ENCODE results near the gene FGR. TPM values are rescaled to one million over a fixed set of nuclear protein-coding genes. Genes with fewer than 3 reads are reported as not detected.

Gene FGR
- total and polyA plus RNA-seq, 5 experiments from 2014 or later, result 1.8 to 69.5 (median 2.3) TPM

DNA sequence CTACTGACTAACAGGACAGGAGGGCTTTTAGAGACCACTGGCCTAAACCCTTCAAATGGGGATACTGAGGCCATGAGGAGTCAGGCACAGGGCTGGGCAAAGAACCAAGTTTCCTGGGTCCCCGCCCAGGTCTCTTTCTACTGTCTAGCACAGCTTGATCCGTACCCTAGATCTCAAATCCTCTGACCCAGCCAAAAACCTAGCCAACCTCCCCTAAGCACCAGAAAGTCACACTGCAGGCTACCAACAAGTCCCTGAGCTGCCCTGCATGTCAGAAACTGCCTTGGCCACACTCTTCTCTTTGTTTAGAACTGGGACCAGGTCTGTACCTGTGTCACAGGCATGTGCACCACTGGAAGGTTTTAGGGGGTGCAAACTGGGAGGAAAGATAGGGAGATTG lies 64.6 kb downstream of the FGR start:
- POLR2A ChIA-PET, result interaction anchor here (1.0 to 2.2 kb wide), 3 partner anchors 13 to 93 kb away, joined by 3 to 6 read pairs (median 5); partner anchors contain the start of gene AHDC1
- peak overlapping the region in 2 of 10 donors; percentile 14 to 25 for H3K4me3 Mint-ChIP-seq
- H3K27me3 Mint-ChIP-seq, result no peaks in the 10 kb centered on the region
- peak overlapping the region in 6 of 10 donors; percentile 21 to 78 (median 38) for H3K27ac Mint-ChIP-seq
- ATAC-seq, result no peak
- DNase-seq, result no peak
- no peaks in the 10 kb centered on the region for H3K9me3 Mint-ChIP-seq
- H3K36me3 Mint-ChIP-seq, result no peaks in the 10 kb centered on the region
- H3K4me1 Mint-ChIP-seq, result peaks cover 34 to 71% (median 52%) of the 10 kb centered on the region in 4 donors

DNA sequence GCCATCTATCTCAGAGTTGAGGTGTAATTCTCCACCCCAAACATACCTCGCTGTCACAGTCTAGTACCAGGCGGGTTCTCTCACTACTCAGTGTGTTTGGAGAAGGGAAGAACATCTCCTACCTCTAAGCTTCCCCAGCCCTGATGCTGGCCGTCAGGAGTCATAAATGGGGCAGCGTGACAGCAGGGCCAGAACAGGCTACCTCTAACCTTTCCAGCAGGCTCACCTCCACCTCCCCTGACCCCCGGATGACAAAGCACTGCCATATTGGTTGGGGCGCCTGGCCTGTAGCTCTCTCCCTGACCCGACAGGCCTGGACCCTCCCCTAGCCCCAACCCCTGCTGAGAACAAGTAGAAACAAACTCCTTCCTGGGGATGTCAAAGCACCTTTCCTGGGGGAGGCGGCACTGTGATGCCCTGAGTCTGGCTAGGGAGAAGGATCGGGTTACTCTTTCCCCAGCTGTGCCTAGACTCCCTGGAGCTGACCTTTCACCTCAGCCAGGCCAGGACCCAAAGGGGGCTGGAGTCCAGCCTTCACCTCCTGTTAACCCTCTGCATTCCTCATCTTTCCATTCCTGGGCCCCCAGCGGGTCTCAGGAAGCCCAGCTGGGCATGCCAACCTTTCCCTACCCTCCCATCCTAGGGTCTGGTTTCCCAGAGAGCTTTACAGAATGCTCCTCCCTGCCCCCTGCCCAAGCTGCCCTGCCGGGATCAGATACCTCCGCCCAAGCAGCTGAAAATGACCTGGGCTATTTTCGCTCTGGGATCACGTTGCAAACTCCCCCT lies 65.3 kb downstream of the FGR start:
- DNase-seq (no peak), ATAC-seq (no peak)
- no peaks in the 10 kb centered on the region for H3K9me3 Mint-ChIP-seq
- no peaks in the 10 kb centered on the region for H3K27me3 Mint-ChIP-seq
- peak overlapping the region in 9 of 10 donors; percentile 34 to 95 (median 83) for H3K27ac Mint-ChIP-seq
- H3K4me3 Mint-ChIP-seq, result peak overlapping the region; percentile 72 to 89 (median 81)
- H3K36me3 Mint-ChIP-seq, result no peaks in the 10 kb centered on the region
- POLR2A ChIA-PET, result interaction anchor here (0.6 to 2.2 kb wide), 5 partner anchors 34 to 141 kb away, joined by 3 to 6 read pairs (median 5); partner anchors contain the start of gene AHDC1
- peaks cover 34 to 71% (median 53%) of the 10 kb centered on the region in 4 donors for H3K4me1 Mint-ChIP-seq

DNA sequence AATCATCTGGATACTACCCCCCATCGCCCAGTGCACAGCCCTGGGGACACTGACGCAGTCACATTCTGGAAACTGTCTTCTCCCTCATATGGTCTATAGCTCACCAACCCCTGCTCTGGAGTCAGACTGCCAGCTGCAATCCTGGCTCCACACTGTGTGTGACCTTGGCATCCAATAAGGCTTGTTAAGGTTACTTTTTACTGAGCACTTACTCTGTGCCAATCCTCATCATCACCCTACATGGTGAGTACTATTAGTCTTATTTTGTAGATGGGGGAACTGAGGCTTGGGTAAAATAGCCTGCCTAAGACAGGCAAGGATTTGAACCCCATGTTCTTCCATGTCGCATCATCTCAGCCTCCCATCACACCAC lies 65.9 kb downstream of the FGR start:
- peaks cover 31 to 66% (median 53%) of the 10 kb centered on the region in 4 donors for H3K4me1 Mint-ChIP-seq
- no peaks in the 10 kb centered on the region for H3K9me3 Mint-ChIP-seq
- H3K27ac Mint-ChIP-seq, result peak overlapping the region; percentile 34 to 95 (median 82)
- no peaks in the 10 kb centered on the region for H3K36me3 Mint-ChIP-seq
- DNase-seq (peak in 4 of 10 donors; percentile 12 to 28 (median 22)), ATAC-seq (peak; percentile 19 to 22)
- H3K4me3 Mint-ChIP-seq, result peak overlapping the region; percentile 72 to 89 (median 81)
- POLR2A ChIA-PET, result interaction anchor here (0.6 to 2.2 kb wide), 12 partner anchors 12 to 377 kb away, joined by 3 to 6 read pairs (median 4); partner anchors contain the start of gene AHDC1
- H3K27me3 Mint-ChIP-seq, result no peaks in the 10 kb centered on the region

DNA sequence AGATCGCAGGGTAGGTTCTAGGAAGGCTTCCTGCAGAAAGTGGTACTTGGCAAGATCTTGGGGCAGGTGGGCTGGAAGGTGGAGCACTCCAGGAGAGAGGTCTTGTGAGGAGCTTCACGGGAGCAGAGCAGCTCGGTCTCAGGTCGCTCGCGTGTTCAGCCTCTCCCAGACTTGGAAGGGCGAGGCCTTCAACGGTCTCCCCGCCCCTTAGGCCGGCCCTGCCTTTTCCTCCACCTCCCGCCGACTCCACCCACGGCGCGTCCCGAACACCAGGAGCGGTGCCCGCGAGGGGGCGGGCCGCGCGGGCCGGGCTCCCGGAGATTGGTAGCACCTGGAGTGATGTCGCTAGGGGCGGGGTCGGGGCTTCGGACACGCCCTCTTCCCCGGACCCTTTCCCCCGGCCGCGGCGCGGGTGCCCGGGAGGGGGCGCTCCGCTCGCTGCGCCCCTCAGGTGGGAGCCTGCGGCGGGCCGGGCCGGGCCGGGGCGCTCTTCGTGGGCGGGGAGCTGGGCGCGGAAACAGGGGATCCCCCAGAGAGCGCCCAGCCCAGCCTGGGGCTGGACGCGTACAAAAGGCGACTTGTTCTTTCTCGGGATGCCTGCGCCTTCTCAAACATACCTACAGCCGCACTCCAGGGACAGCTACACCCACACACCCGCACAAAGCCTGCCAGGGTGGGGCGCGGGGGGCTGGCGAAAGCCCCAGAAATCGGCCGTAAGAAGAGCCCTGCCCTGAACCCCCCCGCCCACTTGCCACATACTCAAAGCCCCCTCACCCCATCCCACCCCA lies 66.5 kb downstream of the FGR start:
- peak overlapping the region; percentile 60 to 95 (median 88) for H3K27ac Mint-ChIP-seq
- DNase-seq (peak; percentile 82 to 95 (median 90)), ATAC-seq (peak; percentile 85 to 90)
- H3K4me1 Mint-ChIP-seq, result peaks cover 31 to 66% (median 52%) of the 10 kb centered on the region in 4 donors
- no peaks in the 10 kb centered on the region for H3K36me3 Mint-ChIP-seq
- no peaks in the 10 kb centered on the region for H3K9me3 Mint-ChIP-seq
- no peaks in the 10 kb centered on the region for H3K27me3 Mint-ChIP-seq
- POLR2A ChIA-PET, result interaction anchor here (0.6 to 2.2 kb wide), 15 partner anchors 12 to 377 kb away, joined by 3 to 9 read pairs (median 4); partner anchors contain the start of genes AHDC1 and WASF2
- peak overlapping the region; percentile 72 to 89 (median 82) for H3K4me3 Mint-ChIP-seq

DNA sequence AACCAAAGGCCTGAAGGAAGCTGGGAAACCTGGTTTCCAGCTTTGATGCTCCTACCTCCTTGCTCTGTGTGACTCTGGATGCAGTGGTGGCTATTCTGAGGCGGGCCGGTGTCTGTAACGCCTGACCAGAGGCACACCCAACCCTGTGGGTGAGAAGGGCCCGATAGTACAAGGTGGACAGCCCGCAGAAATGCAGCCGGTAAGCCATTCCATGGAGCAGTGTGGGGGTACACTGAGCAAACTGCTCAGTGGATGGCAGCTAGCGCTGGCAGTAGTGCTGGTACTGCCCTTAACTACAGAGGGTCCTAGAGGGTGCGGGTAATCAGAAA lies 67.0 kb downstream of the FGR start:
- Mint-ChIP-seq H3K27me3 (no peaks in the 10 kb centered on the region), H3K27ac (peak overlapping the region; percentile 31 to 92 (median 66)), H3K9me3 (no peaks in the 10 kb centered on the region), H3K36me3 (no peaks in the 10 kb centered on the region), H3K4me1 (peaks cover 32 to 69% (median 57%) of the 10 kb centered on the region in 4 donors), H3K4me3 (peak overlapping the region; percentile 55 to 87 (median 78))
- ATAC-seq (peak in 1 of 2 donors; percentile 11), DNase-seq (no peak)
- POLR2A ChIA-PET, result interaction anchor here (0.6 to 1.6 kb wide), 8 partner anchors 11 to 78 kb away, joined by 3 to 9 read pairs (median 4); partner anchors contain the start of genes AHDC1 and WASF2

DNA sequence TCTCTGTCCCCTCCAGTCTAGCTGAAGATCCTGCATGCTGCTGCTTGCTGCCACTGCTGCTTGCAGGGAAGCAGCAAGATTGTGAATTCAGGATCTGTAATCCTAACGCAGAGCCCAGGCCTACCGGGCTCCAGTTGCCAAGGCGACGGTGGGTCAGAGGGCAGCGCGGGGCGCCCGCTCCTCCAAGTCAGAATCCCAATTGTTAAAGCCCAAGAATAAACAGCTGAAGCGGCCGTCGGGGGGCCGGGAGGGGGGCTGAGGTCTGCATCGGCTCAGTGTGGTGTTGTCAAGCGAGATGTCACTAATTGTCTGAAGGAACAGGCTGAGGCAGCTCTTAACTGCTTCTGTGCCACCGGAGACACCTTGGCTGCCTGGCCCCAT lies 67.8 kb downstream of the FGR start:
- peaks cover 30 to 68% (median 56%) of the 10 kb centered on the region in 4 donors for H3K4me1 Mint-ChIP-seq
- POLR2A ChIA-PET, result interaction anchor here (1.0 to 1.6 kb wide), 3 partner anchors 12 to 44 kb away, joined by 3 to 9 read pairs (median 6); no protein-coding TSS in a partner anchor

DNA sequence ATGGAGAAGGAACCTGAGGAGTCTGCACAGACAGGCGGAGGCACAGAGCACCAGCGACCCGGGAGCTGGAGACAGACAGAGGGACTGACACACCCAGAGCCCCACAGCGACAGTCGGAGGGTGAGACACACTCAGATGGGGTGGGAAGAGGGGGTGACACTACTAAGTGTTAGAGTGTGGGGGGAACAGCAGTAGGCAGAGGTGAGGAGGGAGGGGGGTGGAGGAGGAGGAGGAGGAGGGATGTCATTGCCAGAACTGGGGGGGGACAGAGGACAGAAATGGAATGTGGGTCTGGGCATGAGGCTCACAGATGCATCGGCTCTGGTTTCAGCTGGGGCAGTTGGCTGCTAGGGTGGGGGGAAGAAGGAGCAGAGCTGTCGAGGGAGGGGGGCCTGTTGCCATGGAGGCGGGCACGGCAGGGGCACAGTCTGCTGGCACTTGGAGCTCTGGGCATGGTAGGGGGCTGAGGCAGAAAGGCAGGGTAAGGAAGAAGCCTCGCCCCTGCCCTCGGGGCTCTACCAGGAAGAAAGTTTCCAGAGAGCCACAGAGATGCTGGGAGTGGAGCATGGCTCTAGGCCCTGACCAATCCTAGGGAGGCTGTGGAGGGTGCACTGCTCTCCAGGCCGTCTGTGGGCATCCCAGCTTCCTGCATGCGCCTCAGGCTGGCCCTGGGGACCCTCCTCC lies 68.4 kb downstream of the FGR start:
- Mint-ChIP-seq H3K4me3 (peak overlapping the region in 1 of 10 donors; percentile 45), H3K27ac (peak overlapping the region in 1 of 10 donors; percentile 56), H3K36me3 (no peaks in the 10 kb centered on the region), H3K9me3 (no peaks in the 10 kb centered on the region), H3K27me3 (no peaks in the 10 kb centered on the region), H3K4me1 (peaks cover 33 to 73% (median 55%) of the 10 kb centered on the region in 4 donors)
- DNase-seq (no peak), ATAC-seq (no peak)
- POLR2A ChIA-PET, result interaction anchor here (1.0 kb wide), 1 partner anchor 11 kb away, joined by 3 read pairs; no protein-coding TSS in a partner anchor

More for the DNA sequence above, 67.8 kb downstream of the FGR start:
- Mint-ChIP-seq H3K4me3 (peak overlapping the region in 2 of 10 donors; percentile 26 to 30), H3K9me3 (no peaks in the 10 kb centered on the region), H3K36me3 (no peaks in the 10 kb centered on the region), H3K27ac (peak overlapping the region in 2 of 10 donors; percentile 33 to 85), H3K27me3 (no peaks in the 10 kb centered on the region)
- ATAC-seq (no peak), DNase-seq (no peak)

DNA sequence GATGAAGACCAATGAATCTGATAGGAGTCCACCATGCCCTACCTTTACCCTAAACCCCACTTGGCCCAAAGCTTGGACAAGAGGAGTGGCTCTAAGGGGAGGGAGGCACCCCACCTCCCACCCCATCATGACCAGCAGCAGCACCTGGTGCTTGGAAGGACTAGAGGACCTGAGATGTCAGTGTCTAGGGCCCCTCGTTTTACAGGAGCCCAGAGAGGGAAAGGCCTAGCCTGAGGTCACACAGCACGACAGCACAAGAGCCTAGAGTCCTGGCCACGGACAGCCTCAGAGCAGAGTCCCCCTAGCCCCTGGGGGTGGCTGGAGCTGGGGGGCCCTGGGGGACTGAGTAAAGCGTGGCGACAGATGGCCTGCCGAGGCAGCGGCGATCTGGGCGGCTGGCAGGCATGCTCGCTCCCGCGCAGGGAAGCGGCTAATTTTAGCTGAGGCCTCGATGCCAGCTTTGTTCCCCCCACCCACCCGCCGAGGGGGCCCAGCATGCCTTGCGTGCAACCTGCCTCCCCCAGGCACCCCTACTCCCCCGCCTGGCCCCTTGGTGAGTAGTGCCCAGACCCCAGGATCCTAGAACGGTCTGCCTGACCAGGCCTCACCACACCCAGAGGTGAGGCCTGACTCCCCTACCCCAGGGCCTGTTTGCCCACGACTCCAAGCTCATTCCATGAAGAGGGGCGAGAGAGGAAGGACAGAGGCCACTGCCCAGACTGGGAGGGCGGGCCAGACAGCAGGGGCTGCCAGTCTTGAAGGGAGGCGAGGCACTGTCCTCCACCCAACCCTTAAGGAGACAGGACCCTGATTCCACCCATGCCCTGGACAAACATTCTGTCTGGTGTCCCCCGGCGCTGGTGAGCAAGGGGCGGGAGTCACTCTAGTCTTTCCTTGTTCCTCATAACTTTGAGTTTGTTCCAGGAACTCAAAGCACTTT lies 70.0 kb downstream of the FGR start:
- DNase-seq (no peak), ATAC-seq (no peak)
- Mint-ChIP-seq H3K27me3 (no peaks in the 10 kb centered on the region), H3K4me3 (no peak overlapping the region), H3K4me1 (peaks cover 40 to 76% (median 60%) of the 10 kb centered on the region in 4 donors), H3K9me3 (no peaks in the 10 kb centered on the region), H3K27ac (no peak overlapping the region), H3K36me3 (no peaks in the 10 kb centered on the region)
- POLR2A ChIA-PET, result interaction anchor here (0.6 kb wide), 2 partner anchors 43 to 74 kb away, joined by 3 to 5 read pairs; no protein-coding TSS in a partner anchor

DNA sequence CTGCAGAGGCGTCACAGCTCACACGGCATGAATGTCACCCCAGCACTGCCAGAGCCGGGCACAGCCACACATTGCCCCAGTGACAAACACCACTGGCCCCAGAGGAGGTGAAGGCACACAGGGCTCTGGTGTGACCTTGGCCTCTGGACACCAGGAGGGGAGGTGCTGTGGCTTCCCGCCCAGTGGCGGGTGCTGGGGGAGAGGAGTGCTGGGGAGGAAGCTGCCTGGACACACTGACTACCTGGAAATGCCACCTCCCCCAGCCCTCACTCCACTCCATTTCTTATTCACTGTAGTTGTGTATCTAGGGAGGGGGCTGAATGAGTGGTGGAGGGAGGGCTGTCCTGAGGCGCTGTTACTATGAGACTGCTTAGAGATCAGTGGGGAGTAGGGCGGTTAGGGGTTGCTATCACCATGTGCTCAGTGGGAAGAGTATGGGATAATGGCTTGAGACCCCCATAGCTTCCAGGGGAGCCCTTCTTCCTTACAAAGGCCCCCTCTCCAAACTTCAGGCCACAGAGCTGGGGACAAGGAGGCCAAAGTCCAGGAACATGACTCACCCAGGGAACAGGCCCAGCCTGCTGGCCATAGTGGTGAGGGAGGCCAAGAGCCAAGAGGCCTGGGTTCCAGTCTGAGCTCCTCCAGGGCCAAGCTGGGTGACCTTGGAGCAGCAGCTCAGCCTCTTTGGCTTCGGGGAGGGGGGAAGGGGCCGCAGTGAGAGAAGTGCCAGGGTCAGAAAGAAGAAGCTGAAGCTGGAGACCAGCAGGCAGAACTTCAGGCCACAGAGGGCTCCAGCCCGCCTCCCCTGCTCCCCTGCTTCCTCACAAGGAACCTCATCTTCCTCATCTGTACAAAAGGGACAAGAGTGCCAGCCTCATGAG lies 71.2 kb downstream of the FGR start:
- H3K36me3 Mint-ChIP-seq, result no peaks in the 10 kb centered on the region
- no peaks in the 10 kb centered on the region for H3K27me3 Mint-ChIP-seq
- no peak overlapping the region for H3K4me3 Mint-ChIP-seq
- DNase-seq (no peak), ATAC-seq (no peak)
- H3K4me1 Mint-ChIP-seq, result peaks cover 36 to 73% (median 58%) of the 10 kb centered on the region in 4 donors
- POLR2A ChIA-PET, result no interaction called here
- H3K9me3 Mint-ChIP-seq, result no peaks in the 10 kb centered on the region
- peak overlapping the region in 2 of 10 donors; percentile 43 to 71 for H3K27ac Mint-ChIP-seq

DNA sequence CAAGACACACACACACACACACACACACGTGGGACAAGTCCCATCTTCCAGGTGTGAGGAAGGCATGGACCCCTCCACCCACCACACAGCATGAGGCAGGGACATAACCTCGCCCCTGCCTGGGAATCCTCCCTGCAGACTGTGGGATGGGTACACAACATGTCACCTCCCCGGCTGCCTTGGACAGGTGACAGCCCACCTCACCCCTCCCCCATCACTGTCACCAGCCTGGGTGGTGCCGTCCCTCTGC lies 71.7 kb downstream of the FGR start:
- no peak for ATAC-seq
- no peaks in the 10 kb centered on the region for H3K36me3 Mint-ChIP-seq

More for the DNA sequence above, 71.7 kb downstream of the FGR start:
- no peaks in the 10 kb centered on the region for H3K27me3 Mint-ChIP-seq
- no peak overlapping the region for H3K27ac Mint-ChIP-seq
- no peak for DNase-seq
- H3K9me3 Mint-ChIP-seq, result no peaks in the 10 kb centered on the region
- no peak overlapping the region for H3K4me3 Mint-ChIP-seq
- POLR2A ChIA-PET, result no interaction called here
- peaks cover 36 to 69% (median 57%) of the 10 kb centered on the region in 4 donors for H3K4me1 Mint-ChIP-seq

All from naive thymus-derived CD8-positive, alpha-beta T cell (primary cell).